COR-L47 (cell line): ENCODE data around the gene LRRC25.
"Not testable (repeated sequence)": the region's sequence is repeated elsewhere in the genome, so short reads cannot be mapped to it uniquely, and the experiment has no call there.

ENCODE experiments used
- DNase-seq: peaks from one replicate; lab custom pipeline; 2025; lab: John Stamatoyannopoulos, UW

The LRRC25 gene

GRCh38 chr19:18405754-18406153 is 8.3 kb upstream of the LRRC25 start:
- not testable (repeated sequence) for DNase-seq

- not testable (repeated sequence) for DNase-seq
These were observed 5.2 kb upstream of the LRRC25 start for GRCh38 chr19:18402455-18403248.

GRCh38 chr19:18401580-18402112 is 4.2 kb upstream of the LRRC25 start:
- DNase-seq, result peak; percentile 16

DNA sequence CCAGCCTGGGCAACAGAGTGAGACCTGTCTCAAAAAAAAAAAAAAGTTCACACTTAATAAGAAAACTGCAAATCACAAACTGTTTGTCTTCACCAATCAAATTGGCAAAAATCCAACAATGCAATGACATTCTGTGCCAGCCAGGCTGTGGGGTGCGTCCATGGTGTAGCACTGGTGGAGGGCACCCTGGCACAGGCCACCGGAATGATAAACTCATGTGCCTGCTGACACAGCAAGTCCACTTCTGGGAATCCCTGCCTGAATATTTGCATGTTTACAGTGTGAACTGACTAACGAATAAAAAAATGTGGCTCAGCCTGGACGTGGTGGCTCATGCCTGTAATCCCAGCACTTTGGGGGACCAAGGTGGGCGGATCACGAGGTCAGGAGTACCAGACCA is 1.6 kb upstream of the LRRC25 start:
- DNase-seq, result no peak

- DNase-seq, result no peak
These were observed 766 bp downstream of the LRRC25 start for GRCh38 chr19:18396471-18397241.

DNA sequence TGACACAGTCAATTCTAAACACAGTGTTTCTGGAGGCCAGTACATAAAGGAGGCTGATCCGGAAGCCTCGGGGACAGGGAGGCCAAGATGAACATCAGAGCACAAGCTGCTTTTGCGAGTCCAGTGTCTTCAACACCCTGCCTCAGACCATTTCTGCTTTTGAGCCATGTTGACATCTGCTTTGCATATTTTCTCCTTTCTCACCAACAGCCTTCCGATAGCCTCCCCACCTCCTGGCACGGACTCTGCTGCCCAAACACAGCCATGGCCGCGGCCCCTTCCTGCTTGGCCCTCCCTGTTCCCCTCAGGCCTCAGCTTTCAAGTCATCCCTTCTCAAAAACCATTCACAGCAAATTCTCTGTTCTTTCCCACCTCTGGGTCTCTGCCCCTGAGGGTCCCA is 3.6 kb downstream of the LRRC25 start:
- DNase-seq, result no peak

- DNase-seq, result no peak
These were observed 4.5 kb downstream of the LRRC25 start for GRCh38 chr19:18392926-18393325.

- DNase-seq, result no peak
These were observed 5.0 kb downstream of the LRRC25 start for GRCh38 chr19:18392417-18392816.

DNA sequence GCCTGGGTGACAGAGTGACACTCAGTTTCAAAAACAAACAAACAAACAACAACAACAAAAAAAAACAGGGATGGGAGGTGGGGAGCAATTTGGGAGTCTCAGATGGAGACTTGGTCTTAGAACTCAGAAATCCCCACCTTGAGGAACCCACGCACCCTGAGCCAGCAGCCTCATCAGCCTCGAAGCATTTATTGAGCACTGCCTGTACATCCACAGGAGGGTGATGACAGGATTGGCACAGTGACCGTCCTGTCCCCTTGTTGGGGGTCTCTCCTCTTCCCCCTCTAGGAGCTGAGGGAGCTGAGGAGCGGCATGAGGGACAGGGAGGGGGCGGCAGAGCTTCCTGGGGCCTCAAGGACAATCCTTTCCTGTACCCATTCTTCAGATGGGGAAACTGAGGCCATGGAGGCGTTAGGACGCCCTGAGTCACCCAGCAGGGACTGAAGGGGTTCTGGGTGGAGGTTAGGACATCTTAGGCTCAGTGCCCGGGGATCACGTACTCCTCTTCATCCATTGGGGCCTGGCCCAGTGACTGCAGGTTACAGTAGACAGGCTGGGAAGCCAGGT is 5.8 kb downstream of the LRRC25 start:
- DNase-seq, result no peak

DNA sequence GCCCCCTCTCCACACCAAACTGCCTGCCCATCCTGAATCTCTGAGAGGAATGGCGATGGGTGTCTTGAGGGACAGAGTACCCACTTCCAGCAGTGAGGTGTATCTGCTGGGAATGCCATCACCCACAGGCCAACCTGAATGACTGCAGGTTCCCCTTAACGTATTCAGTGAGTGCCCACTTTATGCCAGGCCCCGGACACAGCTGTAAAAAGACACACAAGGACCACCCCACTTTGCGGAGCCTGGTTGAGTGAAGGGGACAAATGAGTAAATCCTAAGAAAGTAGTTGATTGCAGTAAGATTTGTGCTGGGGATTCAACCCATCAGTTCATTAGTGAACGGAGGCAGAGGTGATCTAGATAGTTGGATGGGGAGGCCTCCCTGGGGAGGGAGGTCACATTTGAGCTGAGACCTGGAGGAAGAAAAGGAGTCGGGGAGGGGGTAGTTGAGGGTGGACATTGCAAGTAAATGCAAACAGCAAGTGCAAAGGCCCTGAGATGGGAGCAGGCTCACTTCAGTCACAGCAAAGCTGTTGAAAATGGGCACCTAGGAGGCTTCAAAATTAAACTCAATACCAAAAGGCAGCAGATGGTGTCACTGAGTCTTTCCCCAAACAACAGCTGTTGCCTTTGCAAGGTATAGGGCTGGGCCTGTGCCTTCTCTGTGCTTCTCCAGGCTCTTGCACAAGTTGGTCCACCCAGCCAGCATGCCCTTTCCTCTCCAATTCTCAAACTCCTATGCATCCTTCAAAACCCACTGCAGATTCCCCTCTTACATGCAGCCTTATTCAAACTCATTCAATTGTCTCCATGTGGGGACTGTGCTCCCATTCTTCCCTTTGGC is 7.1 kb downstream of the LRRC25 start:
- DNase-seq, result no peak

GRCh38 chr19:18389726-18390064 is 7.7 kb downstream of the LRRC25 start:
- DNase-seq, result no peak

GRCh38 chr19:18388960-18389725 is 8.3 kb downstream of the LRRC25 start:
- DNase-seq, result no peak

DNA sequence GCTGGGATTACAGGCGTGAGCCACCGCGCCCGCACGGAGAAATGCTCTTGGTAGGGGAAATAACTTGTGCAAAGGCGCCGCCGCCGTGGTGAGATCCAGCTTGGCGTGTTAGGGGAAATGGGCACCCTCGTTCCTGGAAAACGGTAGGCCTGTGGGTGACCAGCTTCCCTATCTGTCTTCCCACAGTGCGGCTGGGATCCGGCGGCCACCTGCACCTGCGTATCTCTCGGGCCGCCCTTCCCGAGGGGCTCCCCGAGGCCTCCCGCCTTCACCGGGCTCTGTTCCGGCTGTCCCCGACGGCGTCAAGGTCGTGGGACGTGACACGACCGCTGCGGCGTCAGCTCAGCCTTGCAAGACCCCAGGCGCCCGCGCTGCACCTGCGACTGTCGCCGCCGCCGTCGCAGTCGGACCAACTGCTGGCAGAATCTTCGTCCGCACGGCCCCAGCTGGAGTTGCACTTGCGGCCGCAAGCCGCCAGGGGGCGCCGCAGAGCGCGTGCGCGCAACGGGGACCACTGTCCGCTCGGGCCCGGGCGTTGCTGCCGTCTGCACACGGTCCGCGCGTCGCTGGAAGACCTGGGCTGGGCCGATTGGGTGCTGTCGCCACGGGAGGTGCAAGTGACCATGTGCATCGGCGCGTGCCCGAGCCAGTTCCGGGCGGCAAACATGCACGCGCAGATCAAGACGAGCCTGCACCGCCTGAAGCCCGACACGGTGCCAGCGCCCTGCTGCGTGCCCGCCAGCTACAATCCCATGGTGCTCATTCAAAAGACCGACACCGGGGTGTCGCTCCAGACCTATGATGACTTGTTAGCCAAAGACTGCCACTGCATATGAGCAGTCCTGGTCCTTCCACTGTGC is 9.1 kb downstream of the LRRC25 start:
- DNase-seq, result peak; percentile 78

- DNase-seq, result no peak
These were observed 10.7 kb downstream of the LRRC25 start for GRCh38 chr19:18386543-18387271.

GRCh38 chr19:18385675-18386542 is 11.5 kb downstream of the LRRC25 start, which contains the start of gene GDF15:
Gene GDF15, plus strand, starts transcription at chr19:18386158. Its CDS starts 32 bp downstream, at chr19:18386190.
- no peak for DNase-seq

GRCh38 chr19:18385359-18385674 is 12.1 kb downstream of the LRRC25 start:
- DNase-seq, result no peak

GRCh38 chr19:18384775-18385174 is 12.6 kb downstream of the LRRC25 start:
- DNase-seq, result no peak

GRCh38 chr19:18383622-18384021 is 13.8 kb downstream of the LRRC25 start:
- DNase-seq, result not testable (repeated sequence)

GRCh38 chr19:18380843-18381242 is 16.6 kb downstream of the LRRC25 start:
- DNase-seq, result no peak
